Epidermal melanocyte (primary cell): ENCODE results near the gene ATP4A.

Experiments
- DNase-seq: peaks from one replicate; pipeline ENCODE4 v3.0.0; 2011; ENCODE audit warnings: low spot score; ENCODE audit not compliant: insufficient read length

Gene ATP4A

DNA sequence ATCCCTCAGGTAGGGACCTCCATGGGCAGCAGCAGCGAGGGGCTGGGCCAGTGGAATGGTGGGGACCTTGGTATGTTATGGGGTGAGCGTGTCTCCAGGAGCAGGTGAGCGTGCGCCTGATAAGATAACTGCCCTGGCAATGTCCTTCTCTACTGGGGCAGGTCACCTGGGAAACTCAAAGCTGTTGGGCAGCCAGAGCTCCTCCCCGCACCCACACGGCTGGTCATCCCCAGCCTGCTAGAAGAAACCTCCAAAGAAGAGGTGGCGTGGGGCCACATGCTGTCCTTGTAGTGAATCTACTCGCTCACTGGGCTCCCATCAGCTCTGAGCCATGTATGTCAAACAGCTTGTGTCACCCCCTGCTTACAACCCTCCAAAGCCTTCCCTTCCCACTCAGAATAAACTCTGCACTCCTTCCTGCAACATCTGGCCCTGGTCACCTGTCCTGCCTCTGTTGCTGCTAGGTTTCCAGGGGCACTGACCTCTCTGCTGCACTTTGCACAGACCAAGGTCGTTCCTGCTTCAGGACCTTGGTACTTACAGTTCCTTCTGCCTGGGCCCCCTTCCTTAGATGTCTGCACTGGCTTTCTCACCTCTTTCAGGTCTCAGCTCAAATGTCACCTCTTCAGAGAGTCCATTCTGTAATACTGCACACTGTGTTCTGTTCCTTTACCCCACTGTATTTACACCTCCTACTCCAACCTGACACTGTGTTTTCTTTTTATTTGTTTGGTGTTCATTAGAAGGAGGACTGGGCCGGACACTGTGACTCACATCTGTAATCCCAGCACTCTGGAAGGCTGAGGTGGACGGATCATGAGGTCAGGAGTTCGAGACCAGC is 1.8 kb upstream of the ATP4A start:
- no peak for DNase-seq

DNA sequence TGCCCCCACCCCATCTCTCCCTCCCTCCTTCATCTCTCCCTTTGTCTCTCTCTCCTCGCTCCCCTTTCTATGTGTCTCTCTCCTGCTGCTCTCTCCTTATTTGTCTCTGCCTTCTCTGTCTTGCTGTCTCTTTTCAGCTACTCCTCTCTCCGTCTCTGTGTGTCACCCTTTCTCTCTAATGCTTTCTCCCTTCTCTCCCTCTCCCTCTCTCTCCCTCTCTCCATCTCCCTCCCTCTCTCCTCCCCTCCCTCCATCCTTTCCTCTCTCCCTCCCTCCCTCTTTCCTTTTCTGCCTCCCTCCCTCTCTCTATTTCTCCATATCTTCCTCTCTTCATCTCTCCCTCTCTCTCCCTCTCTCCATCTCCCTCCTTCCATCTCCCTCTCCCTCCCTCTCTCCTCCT is 682 bp downstream of the ATP4A start:
- DNase-seq: no peak

DNA sequence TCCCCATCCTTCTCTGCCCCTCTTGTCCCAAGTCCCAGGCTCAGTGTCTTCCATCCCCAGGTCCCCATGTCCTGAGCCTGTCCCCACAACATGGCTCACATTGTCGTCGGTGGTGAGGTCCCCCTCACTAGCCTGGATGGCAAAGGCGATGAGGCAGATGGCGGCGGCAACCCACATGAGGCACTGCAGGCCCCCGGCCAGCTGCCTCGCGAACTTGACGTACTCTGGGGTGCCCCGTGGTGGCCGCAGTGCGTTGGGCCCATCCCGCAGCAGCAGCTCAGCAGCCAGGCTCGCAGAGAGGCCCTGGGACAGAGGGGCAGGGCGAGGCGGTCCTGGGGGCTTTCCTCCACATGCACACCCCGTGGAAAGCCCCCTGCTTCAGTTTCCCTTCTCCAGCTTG is 1.1 kb downstream of the ATP4A start:
- no peak for DNase-seq

DNA sequence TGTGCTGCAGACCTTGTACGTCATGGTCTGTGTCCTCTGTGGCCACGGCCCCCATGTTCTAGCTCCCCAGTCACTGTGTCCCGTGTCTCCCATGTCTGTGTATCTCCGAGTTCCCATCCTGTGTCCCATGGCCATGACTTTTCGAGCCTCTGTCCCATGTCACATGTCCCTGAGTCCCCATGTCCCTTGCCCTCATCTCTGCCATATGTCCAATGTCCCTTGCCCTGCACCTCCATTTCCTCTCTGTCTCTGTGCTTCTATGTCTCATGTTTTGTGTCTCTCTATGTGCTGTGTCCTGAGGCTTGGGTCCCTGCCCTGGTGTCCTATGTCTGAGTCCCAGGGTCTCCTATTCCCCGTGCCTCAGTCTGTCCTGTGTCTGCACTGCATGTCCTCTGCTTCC is 2.0 kb downstream of the ATP4A start:
- DNase-seq: no peak

DNA sequence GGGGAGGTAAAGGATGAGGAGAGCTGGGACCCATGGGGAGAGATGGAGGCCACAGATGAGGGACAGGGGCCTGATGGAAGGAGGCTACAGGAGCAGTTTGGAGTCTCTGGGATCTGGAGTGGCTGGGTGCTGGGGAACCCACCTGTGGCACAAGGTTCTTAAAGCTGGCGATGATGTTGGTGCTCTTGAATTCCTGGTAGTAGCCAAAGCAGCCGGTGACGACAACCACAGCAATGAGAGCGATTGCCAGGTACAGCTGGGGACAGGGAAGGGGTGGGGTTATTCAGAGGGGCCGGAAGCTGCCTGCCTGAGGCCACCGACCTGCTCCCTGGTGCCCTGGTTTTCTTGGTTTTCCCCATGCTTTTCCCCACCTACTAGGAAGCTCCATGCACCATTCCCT is 2.8 kb downstream of the ATP4A start:
- DNase-seq: no peak

DNA sequence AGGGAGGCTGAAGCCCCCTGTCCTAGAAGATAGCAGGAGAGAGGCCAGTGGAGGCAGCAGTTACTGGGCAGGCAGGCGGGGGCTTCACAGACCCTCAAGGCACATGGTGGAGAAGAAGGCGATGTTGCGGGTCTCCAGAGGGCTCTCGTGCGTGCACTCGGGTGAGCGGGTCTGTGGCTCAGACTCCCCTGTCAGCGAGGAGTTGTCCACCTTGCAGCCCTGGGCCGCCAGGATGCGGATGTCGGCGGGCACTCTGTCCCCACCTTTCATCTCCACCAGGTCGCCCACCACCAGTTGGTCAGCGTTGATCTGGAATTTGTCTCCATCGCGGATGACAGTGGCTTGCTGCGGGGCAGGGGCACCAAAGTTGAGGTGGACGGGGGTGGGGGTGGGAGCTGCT is 3.2 kb downstream of the ATP4A start:
- no peak for DNase-seq

DNA sequence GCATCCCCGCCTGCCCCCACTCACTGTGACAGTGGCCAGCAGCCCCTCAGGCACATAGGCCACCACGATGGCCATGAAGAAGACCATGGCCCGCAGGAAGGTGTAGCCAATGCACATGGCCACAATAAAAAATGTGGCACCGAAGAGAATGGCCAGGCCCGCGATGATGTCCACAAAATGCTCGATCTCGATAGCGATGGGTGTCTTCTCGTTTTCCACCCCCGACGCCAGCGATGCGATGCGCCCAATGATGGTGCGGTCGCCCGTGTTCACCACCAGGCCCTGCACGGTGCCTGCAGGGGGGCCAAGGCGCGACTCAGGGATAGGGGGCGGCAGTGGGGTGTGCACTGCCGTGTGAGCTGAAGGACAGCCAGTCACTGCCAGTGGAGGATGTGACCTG is 3.7 kb downstream of the ATP4A start:
- no peak for DNase-seq

DNA sequence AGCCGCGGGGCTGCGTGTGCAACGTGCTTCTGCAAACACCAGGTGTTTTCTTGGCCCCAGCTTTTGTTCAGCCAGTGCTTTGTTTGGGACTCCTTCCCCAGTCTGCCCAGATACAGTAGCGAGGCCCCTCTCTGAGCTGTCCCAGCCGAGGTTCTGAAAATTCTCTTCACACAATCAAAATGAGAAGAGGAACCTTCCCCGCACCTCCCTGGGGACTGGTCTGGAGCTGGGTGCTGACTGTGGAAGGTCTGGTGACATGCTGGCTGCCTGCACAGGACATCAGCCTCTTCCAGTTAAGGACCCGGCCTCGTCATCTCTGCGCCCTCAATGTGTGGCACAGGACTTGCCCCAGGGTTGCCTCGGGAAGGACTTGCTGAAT is 4.2 kb downstream of the ATP4A start:
- no peak for DNase-seq

DNA sequence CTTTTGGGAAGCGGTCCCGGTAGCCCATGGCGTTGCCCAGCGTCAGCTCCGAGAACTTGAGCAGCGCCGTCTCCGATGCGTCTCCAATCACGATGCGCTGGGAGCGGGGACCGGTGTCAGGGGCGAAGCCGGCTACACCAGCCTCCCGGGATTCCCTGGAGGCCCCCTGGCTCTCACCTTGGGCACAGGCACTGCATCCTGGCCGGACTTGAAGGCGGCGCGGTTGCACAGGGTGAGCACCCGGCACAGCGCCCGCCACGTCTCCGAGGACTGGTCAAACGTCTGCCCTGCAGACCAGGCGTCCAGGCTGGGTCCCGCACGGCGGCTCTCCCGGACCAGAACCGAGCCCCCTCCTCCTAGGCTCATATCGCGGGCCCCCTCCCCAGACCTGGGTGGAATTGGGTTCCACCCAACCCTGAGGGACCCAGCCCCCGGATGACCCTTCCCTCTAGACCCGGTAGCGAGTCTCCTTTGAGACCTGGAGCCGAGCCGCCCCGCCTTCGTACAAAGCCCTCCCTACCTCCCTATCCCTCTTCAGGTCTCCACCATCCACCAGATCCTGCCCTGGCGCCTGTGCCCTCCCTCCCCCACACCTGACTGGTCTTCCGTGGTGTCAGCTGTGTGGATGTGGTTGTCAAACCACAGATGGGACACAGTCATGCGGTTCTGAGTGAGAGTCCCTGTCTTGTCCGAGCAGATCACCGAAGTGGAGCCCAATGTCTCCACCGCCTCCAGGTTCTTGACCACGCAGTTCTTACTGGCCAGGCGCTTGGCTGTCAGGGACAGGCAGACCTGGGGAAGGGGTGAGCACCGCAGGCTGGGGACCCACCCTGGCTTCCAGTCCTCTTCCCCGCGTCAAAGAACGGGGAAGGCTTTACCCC is 4.8 kb downstream of the ATP4A start:
- no peak for DNase-seq

DNA sequence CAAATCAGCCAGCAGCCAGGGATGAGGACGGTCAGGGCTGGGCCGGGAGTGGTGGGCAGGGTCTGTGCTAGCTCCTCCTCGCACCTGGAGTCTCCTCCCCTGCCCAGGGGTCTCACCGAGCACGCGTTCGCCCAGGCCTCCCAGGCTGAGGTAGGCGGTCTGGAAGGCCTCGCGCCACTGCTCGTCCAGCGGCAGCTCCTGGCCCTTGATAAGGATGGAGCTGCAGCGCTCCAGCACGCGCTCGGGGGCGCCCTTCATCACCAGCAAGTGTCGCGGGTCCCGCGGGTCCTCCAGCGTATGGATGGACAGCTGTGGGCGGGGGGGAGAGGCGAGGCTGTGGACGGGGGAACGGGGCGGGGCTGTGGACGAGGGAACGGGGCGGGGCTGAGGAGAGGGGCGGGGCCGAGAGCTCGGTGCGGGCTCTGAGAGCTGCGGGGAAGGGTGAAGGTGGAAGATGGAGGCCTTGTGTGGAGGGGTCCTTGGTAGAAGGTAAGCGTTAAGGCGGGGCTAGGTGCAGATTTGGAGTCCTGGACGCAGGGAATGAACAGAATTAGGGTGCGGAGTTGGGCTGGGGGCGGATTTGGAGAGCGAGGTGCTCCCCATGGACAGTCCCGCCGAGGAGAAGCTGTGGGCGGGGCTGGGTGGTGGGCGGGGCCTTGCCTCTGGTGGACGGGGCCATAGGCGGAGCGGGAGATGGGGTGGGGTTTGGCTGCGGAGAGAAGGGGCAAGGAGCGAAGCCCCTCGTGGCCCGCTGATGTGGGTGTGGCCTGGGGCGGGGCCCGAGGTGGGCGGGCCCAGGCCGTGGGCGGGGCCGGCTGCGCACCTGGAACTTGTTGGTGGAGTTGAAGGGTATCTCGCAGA is 5.7 kb downstream of the ATP4A start:
- DNase-seq: no peak

DNA sequence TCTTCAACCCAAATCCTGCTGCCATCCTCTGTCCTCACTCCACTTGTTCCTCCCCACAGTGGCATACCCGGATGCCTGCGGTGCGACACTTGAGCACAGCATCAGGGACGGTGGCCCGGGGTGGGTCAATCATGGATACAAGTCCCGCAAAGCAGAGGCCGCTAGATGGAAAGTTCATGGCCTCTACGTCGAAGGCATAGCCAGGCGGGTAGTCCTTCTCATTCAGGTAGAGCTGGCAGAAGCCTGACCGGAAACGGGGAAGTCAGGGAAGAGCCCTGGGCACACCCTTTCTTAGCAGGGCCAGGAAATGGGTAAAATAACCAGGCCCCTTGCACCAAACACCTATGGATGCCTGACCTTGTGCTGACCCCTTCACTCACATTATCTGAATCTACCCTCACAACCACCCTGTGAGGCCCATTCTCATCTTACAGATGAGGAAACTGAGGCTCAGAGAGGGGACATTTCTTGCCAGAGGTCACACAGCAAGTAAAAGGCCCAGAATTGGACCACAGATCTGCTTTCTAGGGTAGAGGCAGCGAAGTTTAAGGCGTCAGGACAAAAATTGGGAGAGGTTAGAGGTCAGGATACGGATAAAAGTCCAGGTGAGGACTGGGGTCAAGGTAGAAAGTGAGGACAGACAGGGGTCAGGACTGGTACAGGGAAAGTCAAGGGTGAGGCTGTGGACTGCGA is 6.5 kb downstream of the ATP4A start:
- no peak for DNase-seq

DNA sequence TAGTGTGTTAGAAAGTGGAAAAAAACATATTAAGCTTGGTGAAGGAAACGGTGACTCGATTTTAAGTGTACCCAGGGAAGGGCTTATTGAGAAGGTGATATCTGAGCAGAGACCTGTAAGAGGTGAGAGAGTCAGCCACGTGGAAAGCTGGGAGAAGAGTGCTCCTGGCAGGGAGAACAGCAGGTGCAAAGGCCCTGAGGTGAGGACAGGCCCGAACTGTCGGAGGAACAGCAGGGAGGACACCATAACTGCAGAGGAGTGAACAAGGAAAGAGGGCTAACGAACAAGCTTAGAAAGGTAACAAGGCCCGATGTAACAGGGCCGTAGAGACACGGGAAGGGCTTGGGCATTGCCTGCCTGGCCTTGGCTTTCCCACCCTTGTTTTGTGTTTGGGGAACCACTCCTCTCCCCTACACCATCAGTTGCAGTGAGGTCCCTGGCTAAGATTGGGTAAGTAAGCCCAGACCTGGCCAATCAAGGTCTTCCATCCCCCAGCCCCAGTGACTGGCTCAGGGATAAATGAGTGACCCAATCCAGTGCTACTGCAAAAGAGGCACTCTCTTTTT is 7.3 kb downstream of the ATP4A start:
- no peak for DNase-seq

DNA sequence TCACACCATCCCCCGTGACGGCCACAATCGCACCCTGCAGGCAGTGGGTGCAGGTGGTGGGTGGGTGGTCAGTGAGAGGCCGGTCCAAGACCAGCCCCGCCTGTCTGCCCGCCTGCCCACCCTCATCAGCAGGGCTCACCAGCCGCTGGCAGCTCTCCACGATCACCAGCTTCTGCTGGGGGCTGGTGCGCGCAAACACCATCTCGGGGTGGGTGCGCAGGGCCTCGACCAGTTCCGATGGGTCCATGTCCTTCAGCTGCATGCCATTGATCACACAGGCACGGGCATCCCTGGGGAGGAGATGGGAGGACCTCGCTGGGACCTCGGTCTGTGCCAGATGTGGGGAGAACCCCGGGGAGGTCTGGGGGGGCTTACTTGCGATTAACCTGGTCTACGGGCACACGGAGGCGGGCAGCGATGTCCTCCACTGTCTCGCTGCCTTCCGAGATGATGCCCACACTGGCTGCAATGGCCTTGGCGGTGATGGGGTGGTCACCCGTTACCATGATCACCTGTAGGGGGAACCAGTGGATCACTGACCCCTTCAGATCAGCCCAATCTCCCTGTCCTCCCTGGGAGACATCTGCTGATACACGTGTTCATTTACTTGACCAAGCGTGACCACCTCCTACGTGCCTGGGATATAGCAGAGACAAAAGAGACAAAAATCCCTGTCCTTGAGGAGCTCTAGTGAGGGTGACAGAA is 8.0 kb downstream of the ATP4A start:
- DNase-seq: no peak

DNA sequence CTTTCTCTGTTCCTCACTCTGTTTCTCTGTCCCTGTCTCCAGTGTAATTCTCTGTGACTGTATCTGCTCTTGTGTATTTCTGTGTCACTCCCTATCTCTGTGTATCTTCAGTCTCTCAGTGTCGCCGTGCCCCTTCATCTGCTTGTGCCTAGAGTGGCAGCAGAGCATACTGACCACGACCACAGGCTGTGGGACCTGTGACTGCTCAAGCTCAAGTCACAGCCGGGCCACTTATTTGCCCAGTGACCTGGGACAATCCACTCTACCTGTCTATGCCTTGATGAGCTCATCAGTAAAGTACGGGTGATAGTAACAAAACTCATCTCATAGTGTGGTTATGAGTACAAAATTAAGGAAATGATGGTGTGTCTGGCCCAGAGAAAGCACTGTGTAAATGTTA is 9.4 kb downstream of the ATP4A start:
- no peak for DNase-seq

DNA sequence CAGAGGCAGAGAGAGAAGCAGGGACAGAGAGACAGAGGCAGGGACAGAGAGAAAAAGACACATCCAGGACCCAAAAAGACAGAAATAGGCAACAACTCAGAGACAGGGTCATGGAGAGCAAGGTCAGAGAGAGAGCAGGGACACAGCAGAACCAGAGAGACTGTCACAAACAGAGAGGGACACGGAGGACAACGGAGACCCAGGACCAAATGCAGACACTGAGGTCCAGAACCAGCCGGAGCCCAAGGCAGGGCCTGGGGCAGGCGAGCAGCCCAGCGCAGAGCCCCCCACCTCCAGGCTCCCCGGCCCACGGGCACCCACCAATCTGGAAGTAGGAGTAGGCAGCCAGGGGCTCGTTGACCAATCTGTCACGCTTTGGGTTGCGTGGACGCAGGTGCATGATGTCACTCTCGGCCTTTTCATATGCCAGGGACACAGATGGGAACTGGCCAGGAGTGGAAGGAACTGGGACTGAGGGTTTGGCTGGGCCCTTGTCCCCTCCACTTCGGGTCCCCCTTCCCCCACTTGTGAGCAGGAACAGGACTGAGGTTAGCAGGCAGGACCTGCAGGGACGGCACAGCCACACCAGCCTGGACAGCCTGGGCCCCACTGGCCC is 10.0 kb downstream of the ATP4A start:
- no peak for DNase-seq

DNA sequence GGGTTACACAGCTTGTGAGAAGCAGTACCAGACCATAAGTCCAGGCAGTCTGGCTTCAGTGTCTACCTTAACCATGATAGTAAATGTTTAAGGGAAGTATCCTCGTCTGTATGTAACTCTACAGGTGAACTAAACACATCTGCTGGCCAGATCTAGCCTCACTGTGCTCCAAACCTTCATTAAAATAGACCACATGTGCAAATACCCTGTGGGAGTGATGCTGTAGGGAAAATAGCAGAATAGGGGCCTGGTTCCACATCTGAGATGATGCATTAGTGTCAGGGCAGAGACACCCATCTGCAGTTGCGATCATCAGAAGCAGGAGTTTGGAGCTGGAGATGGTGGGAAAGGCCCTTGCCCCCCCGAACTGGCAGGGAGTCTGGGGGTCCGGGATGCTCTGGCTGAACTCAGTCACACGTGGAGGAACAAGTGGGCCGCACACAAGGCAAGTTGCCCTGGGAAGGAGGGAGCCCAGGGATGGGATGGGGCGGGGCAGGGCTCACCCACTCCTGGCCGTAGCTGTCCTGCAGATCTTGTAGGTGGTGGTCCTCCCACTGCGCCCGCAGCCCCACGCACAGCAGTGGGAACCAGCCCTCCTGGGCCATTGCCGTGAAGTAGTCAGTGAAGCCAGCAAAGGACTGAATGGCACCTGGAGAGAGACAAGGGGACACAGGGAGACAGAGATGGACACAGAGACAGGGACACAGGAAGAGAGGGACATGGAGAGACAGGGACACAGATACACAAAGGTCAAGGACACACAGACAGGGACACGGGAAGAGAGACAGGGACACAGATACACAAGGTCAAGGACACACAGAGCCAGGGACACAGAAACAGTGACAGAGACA is 10.7 kb downstream of the ATP4A start:
- DNase-seq: no peak

DNA sequence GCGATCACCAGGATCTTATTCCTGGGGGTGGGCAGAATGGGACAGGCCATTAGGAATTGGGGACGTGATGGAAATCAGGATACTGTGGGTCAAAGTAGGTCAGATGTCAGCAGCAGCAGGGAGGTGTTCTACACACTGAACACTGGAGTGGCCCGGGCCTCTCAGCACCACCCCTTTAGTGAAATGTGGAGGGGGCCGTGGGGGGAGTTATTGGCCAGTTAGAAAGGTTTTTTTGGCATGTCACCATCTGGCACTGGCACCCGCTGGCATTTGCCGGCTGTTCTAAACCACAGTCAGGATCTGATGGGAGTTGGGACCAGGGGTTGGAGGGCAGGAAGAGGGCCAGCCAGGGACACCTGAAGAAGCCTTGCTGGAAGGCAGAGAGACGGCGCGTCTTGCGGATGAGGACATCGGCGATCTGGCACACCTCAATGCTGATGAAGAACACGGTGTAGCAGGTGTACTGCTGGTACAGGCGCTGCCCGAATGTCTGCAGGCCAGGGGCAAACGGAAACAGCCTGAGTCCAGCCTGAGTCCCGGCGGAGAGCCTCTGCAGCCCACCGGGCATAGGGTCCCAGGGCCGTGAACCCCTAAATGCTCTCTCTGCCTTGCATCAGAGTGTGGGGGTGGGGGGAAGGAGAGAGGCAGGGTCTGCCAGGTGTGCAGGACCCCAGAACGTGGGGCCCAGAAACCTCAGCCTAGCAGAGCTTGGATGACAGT is 12.2 kb downstream of the ATP4A start:
- DNase-seq: no peak

DNA sequence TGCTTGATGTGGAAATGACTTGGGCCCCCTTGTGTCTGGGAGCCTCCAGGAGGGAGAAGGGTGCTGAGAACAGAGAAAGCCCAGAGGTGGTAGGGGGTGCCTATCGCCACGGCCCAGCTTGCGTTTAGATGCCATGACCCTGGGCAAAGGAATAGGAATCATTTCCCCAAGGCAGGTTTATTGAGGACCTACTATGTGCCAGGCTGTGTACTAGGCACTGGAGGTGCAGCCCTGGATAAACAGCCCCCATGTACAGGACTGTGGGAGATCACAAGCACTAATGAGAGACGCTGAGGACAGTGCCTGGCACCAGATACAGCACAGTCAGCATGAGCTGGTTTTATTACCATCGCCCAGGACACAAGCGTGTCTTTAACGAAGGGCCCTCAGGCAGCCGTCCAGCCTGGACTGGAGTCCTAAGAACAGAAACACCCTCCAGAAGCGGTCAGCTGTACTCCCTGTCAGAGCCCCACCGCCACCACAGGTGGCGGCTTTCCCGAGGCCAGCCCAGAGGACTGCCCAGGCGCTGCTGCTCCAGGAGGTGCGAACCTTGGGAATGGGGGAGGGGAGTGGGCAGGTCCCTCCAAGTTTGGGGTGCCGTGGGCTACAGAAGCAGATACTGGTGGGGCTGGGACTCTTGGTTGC is 13.5 kb downstream of the ATP4A start:
- DNase-seq: no peak
